Spleen (tissue), 7 donors: ENCODE data around the gene TRPM2.

Source experiments
- CTCF ChIP-seq, 11 experiments: fragments of 200-600 bp in 7 of 11; fragments of 450-650 bp in 4 of 11; sonication (generic) in 4 of 11; IDR thresholded peaks in 8 of 11; conservative IDR thresholded peaks in 3 of 11; 1 replicate in 7 of 11; 2 replicates in 4 of 11; pipeline versions ENCODE4 v1.4.0 to v1.8.0; 2016 to 2021; ENCODE audit warnings: antibody characterized with exemption in 11 of 11, inconsistent platforms in 4 of 11, mild to moderate bottlenecking in 1 of 11
- POLR2AphosphoS5 ChIP-seq, 3 donors: sonication (generic); formaldehyde crosslinking; IDR thresholded peaks; one replicate each; pipeline ENCODE4 v1.5.1; 2017; ENCODE audit warnings: antibody characterized with exemption in 3 of 3
- donor health status: DM: no; HTN: no; CAD: no; lungs with moderate emphysema.
- donor health status: DM: no; HTN: no; CAD: no.
- donor health status: DM: no; HTN: no; CAD: no.

GRCh38 chr21:44423312-44423821, 69.9 kb downstream of the TRPM2 start:
- no peak for TF ChIP-seq CTCF (IDR thresholded peaks at IDR 0.05 in 8 of 11, conservative IDR thresholded peaks at IDR 0.05 in 3 of 11)
- peak in 1 of 3 donors; percentile 28 for TF ChIP-seq POLR2AphosphoS5 (IDR thresholded peaks at IDR 0.05)
